HEK293T (cell line): Measurements from ENCODE around the gene ADGRB2.

Source experiments
- ARNT ChIP-seq: fragments of 450-650 bp; IDR thresholded peaks from 2 replicates; pipeline ENCODE4 v1.6.1; 2017; ENCODE audit warnings: mild to moderate bottlenecking
- BHLHE40 ChIP-seq: fragments of 450-650 bp; IDR thresholded peaks from 2 replicates; pipeline ENCODE4 v1.6.1; 2016; ENCODE audit warnings: mild to moderate bottlenecking, moderate library complexity, borderline replicate concordance
- FOXK2 ChIP-seq: fragments of 450-650 bp; IDR thresholded peaks from 2 replicates; pipeline ENCODE4 v1.6.1; 2016; ENCODE audit warnings: mild to moderate bottlenecking
- FOXM1 ChIP-seq: fragments of 450-650 bp; IDR thresholded peaks from 2 replicates; pipeline ENCODE4 v1.6.1; 2017; ENCODE audit warnings: mild to moderate bottlenecking, borderline replicate concordance
- HDGF ChIP-seq: fragments of 450-650 bp; IDR thresholded peaks from 2 replicates; pipeline ENCODE4 v1.6.1; 2017; ENCODE audit warnings: antibody characterized with exemption, borderline replicate concordance
- L3MBTL2 ChIP-seq: fragments of 450-650 bp; conservative IDR thresholded peaks from 2 replicates; pipeline ENCODE4 v1.6.1; 2016; ENCODE audit warnings: mild to moderate bottlenecking
- LEF1 ChIP-seq: fragments of 450-650 bp; IDR thresholded peaks from 2 replicates; pipeline ENCODE4 v1.6.1; 2017; ENCODE audit warnings: mild to moderate bottlenecking, borderline replicate concordance
- PKNOX1 ChIP-seq: fragments of 450-650 bp; IDR thresholded peaks from 2 replicates; pipeline ENCODE4 v1.6.1; 2016
- SP1 ChIP-seq: fragments of 450-650 bp; IDR thresholded peaks from 2 replicates; pipeline ENCODE4 v1.6.1; 2017
- SUZ12 ChIP-seq: fragments of 450-650 bp; IDR thresholded peaks from 2 replicates; pipeline ENCODE4 v1.6.1; 2016; ENCODE audit warnings: mild to moderate bottlenecking
- TARDBP ChIP-seq: fragments of 450-650 bp; IDR thresholded peaks from 2 replicates; pipeline ENCODE4 v1.6.1; 2016
- ZNF384 ChIP-seq: fragments of 450-650 bp; IDR thresholded peaks from 2 replicates; pipeline ENCODE4 v1.6.1; 2016

DNA sequence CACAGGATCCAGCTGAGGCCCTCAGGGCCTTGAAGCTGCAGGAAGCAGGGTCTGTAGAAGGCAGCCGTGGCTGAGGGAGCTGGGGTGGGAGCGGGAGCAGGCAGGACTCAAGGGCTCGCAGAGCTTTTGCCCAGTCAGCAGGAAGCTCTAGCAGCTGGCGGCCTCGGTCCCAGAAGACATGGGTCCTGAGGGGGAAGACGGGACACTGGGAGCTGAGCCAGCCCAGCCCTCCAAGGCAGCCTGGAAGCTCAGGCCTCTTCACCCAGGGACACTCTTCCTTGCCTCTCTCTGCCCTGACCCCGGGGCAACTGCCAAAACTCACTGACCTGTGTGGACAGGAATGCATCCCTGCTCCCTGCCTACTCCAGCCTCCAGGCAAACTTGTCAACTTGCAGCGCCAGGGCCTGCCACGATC is 8.9 kb downstream of the ADGRB2 start:
- TF ChIP-seq ARNT (no peak), TARDBP (no peak), SUZ12 (no peak), PKNOX1 (no peak), ZNF384 (no peak), FOXK2 (no peak), SP1 (no peak), BHLHE40 (no peak), L3MBTL2 (no peak), LEF1 (no peak), HDGF (no peak), FOXM1 (no peak)
